B cell (primary cell): ENCODE data around the gene GNG7. TPM values are rescaled to one million over a fixed set of nuclear protein-coding genes. Genes with fewer than 3 reads are reported as not detected.

Experiments used
- ATAC-seq: fragments of 200-7000 bp; cut with Tn5 transposase; one replicate; pipeline ENCODE4 v1.10.0; 2021; ENCODE audit warnings: low read depth, mild to moderate bottlenecking, moderate number of reproducible peaks, moderate library complexity
- CTCF ChIA-PET: fragments of 350-600 bp; sonication (Branson Sonifier 250); formaldehyde crosslinking; loops from one replicate; lab custom pipeline; 2021; ENCODE audit warnings: antibody characterized with exemption, inconsistent platforms; lab: Charles Lee
- POLR2A ChIA-PET: fragments of 350-600 bp; sonication (Branson Sonifier 250); formaldehyde crosslinking; loops from one replicate; lab custom pipeline; 2021; ENCODE audit warnings: antibody characterized with exemption; lab: Charles Lee
- DNase-seq: peaks from one replicate; pipeline ENCODE4 v3.0.0; 2013
- H2AFZ ChIP-seq: 2 replicates; pipeline ENCODE4 v1.6.1; 2012; ENCODE audit warnings: mild to moderate bottlenecking, low read depth, low read length; ENCODE audit not compliant: insufficient read depth, poor library complexity, severe bottlenecking
- H3K27ac ChIP-seq, 2 donors: 1 replicate in 1 of 2; 2 replicates in 1 of 2; pipeline ENCODE4 v1.5.1; 2012 to 2013; ENCODE audit warnings: low read length in 2 of 2, mild to moderate bottlenecking in 2 of 2, moderate library complexity in 1 of 2
- H3K27me3 ChIP-seq, 4 experiments: fragments of 200-600 bp in 1 of 4; sonication (generic) in 1 of 4; replicated peaks in 1 of 4; 1 replicate in 2 of 4; 2 replicates in 2 of 4; pipeline versions ENCODE4 v1.6.1 to v1.7.0; 2013 to 2016; ENCODE audit warnings: low read length in 3 of 4, mild to moderate bottlenecking in 2 of 4, mixed read lengths in 1 of 4, moderate library complexity in 1 of 4; ENCODE audit not compliant: insufficient read depth in 4 of 4, control insufficient read depth in 3 of 4; ENCODE audit errors: control extremely low read depth in 1 of 4
- H3K36me3 ChIP-seq, 2 experiments: replicated peaks in 1 of 2; 1 replicate in 1 of 2; 2 replicates in 1 of 2; pipeline versions ENCODE4 v1.6.1 to v1.7.1; 2013; ENCODE audit warnings: low read length in 1 of 2; ENCODE audit not compliant: insufficient read depth in 2 of 2, control insufficient read depth in 1 of 2; ENCODE audit errors: control extremely low read depth in 1 of 2, extremely low read depth in 1 of 2
- H3K4me1 ChIP-seq, 2 donors: fragments of 200-600 bp in 1 of 2; sonication (generic) in 1 of 2; 1 replicate in 1 of 2; 2 replicates in 1 of 2; pipeline versions ENCODE4 v1.5.1 to v1.6.1; 2013 to 2017; ENCODE audit warnings: low read length in 2 of 2; ENCODE audit not compliant: control insufficient read depth in 2 of 2, insufficient read depth in 2 of 2
- H3K4me2 ChIP-seq: replicated peaks from 2 replicates; pipeline ENCODE3; 2012; ENCODE audit warnings: mild to moderate bottlenecking, low read depth, low read length; ENCODE audit not compliant: poor library complexity, severe bottlenecking
- H3K4me3 ChIP-seq, 5 experiments: fragments of 200-600 bp in 1 of 5; sonication (generic) in 1 of 5; 1 replicate in 3 of 5; 2 replicates in 2 of 5; pipeline versions ENCODE4 v1.5.1 to v1.7.0; 2011 to 2016; ENCODE audit warnings: low read length in 4 of 5, mild to moderate bottlenecking in 4 of 5, low read depth in 2 of 5, control low read depth in 1 of 5, moderate library complexity in 1 of 5; ENCODE audit not compliant: insufficient read depth in 1 of 5; ENCODE audit errors: control extremely low read depth in 1 of 5, extremely low read depth in 1 of 5
- H3K79me2 ChIP-seq: fragments of 200-600 bp; sonication (generic); one replicate; pipeline ENCODE4 v1.6.0; 2016; ENCODE audit warnings: low read length; ENCODE audit not compliant: control insufficient read depth, insufficient read depth
- H3K9ac ChIP-seq: fragments of 200-600 bp; sonication (generic); 2 replicates; pipeline ENCODE4 v1.6.1; 2017; ENCODE audit warnings: mild to moderate bottlenecking, low read length, moderate library complexity
- H3K9me3 ChIP-seq, 3 donors: one replicate each; pipeline versions ENCODE4 v1.6.1 to v1.7.1; 2013; ENCODE audit warnings: low read length in 2 of 3; ENCODE audit not compliant: control insufficient read depth in 2 of 3, insufficient read depth in 1 of 3; ENCODE audit errors: control extremely low read depth in 1 of 3
- H4K20me1 ChIP-seq: 2 replicates; pipeline ENCODE4 v1.6.0; 2012; ENCODE audit warnings: mild to moderate bottlenecking, low read length; ENCODE audit not compliant: insufficient read depth, control insufficient read depth, poor library complexity, severe bottlenecking
- H3K27ac Mint-ChIP-seq: one replicate; pipeline ENCODE4 v1.8.0; 2021; ENCODE audit warnings: mixed read lengths
- H3K27me3 Mint-ChIP-seq: one replicate; pipeline ENCODE4 v1.8.0; 2021; ENCODE audit warnings: mixed read lengths
- H3K4me1 Mint-ChIP-seq: one replicate; pipeline ENCODE4 v1.8.0; 2021; ENCODE audit warnings: mixed read lengths
- H3K4me3 Mint-ChIP-seq: one replicate; pipeline ENCODE4 v1.8.0; 2021; ENCODE audit warnings: mixed read lengths
- H3K9me3 Mint-ChIP-seq: one replicate; pipeline ENCODE4 v1.8.0; 2022; ENCODE audit warnings: mixed read lengths; ENCODE audit not compliant: insufficient read depth
- EZH2 ChIP-seq: IDR thresholded peaks from 2 replicates; pipeline ENCODE4 v1.6.1; 2012; ENCODE audit warnings: borderline replicate concordance, low read depth, mild to moderate bottlenecking, moderate library complexity, low read length; ENCODE audit not compliant: insufficient read depth, poor library complexity, severe bottlenecking
- WGBS: methylation state at CpG from one replicate; pipeline ENCODE4 v1.1.5; 2013; ENCODE audit warnings: missing lambda C conversion rate; ENCODE audit not compliant: insufficient coverage; 5-methylcytosine and 5-hydroxymethylcytosine counted together
- intact Hi-C: fragments of 100-400 bp; cut with micrococcal nuclease; formaldehyde crosslinking; loops from one replicate; pipeline ENCODE4 v1.10.0; 2022
- polyA plus RNA-seq: library from polyadenylated mRNA; depleted of rRNA; stranded (reverse); fragments of >200 nt; gene quantifications from 2 replicates; pipeline ENCODE4 v1.2.3, GENCODE V29; 2012
- total RNA-seq, 2 donors: library from RNA; stranded (reverse); fragments of 120-200 nt in 1 of 2; gene quantifications; 1 replicate in 1 of 2; 2 replicates in 1 of 2; pipeline versions ENCODE4 v1.2.3 to v1.2.4, GENCODE V29; 2013 to 2022
- TF ChIP-seq, protein P1 (sequence below): fragments of 200-600 bp; IDR thresholded peaks from one replicate; pipeline ENCODE4 v1.8.0; 2022; ENCODE audit warnings: antibody characterized with exemption, mild to moderate bottlenecking

Gene GNG7
- total and polyA plus RNA-seq, 2 donors (not counting 1 experiment from before 2014, with no cell fraction given) = 76.3 to 153 TPM

DNA sequence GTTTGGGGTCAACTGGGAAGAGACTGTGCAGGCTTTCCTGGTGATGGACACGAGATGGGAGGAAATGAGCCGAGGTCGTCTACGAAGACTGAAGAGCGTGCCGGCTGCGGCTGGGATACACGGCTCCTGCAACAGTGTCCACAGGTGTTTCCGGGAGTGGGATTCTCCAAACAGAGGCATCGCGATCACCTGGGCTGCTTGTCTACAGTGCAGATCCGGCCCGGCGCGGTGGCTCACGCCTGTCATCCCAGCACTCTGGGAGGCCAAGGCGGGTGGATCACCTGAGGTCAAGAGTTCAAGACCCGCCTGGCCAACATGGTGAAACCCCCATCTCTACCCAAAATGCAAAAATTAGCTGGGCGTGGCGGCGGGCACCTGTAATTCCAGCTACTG is 48.9 kb upstream of the GNG7 start:
- Mint-ChIP-seq H3K9me3 (no peaks in the 10 kb centered on the region), H3K4me1 (peaks cover 10% of the 10 kb centered on the region), H3K27ac (no peak overlapping the region), H3K4me3 (no peak overlapping the region), H3K27me3 (no peaks in the 10 kb centered on the region)
- CTCF ChIA-PET = interaction anchor here (3.1 to 4.8 kb wide), 2 partner anchors 103 kb away, joined by 39 to 156 read pairs; no protein-coding TSS in a partner anchor
- H3K79me2 ChIP-seq = peaks cover 12% of the 10 kb centered on the region
- H3K27ac ChIP-seq = no peak overlapping the region
- peaks cover 0 to 7% of the 10 kb centered on the region in 2 experiments for H3K36me3 ChIP-seq
- H3K27me3 ChIP-seq = no peaks in the 10 kb centered on the region
- TF ChIP-seq, protein P1, sequence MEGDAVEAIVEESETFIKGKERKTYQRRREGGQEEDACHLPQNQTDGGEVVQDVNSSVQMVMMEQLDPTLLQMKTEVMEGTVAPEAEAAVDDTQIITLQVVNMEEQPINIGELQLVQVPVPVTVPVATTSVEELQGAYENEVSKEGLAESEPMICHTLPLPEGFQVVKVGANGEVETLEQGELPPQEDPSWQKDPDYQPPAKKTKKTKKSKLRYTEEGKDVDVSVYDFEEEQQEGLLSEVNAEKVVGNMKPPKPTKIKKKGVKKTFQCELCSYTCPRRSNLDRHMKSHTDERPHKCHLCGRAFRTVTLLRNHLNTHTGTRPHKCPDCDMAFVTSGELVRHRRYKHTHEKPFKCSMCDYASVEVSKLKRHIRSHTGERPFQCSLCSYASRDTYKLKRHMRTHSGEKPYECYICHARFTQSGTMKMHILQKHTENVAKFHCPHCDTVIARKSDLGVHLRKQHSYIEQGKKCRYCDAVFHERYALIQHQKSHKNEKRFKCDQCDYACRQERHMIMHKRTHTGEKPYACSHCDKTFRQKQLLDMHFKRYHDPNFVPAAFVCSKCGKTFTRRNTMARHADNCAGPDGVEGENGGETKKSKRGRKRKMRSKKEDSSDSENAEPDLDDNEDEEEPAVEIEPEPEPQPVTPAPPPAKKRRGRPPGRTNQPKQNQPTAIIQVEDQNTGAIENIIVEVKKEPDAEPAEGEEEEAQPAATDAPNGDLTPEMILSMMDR = no peak
- no peak for TF ChIP-seq EZH2
- intact Hi-C loops = no loop called here
- H3K4me3 ChIP-seq = no peak overlapping the region
- no peaks in the 10 kb centered on the region for H4K20me1 ChIP-seq
- no peak overlapping the region for H3K4me2 ChIP-seq
- WGBS = 95% methylated on average over 20 of the region's 21 CpGs
- no peak overlapping the region for H3K9ac ChIP-seq
- ATAC-seq (no peak), DNase-seq (no peak)
- H3K9me3 ChIP-seq = no peaks in the 10 kb centered on the region
- POLR2A ChIA-PET = interaction anchor here (0.7 kb wide), 1 partner anchor 90 kb away, joined by 15 read pairs; no protein-coding TSS in a partner anchor
- H2AFZ ChIP-seq = no peak overlapping the region
- H3K4me1 ChIP-seq = peaks cover 8 to 18% of the 10 kb centered on the region in 2 donors

DNA sequence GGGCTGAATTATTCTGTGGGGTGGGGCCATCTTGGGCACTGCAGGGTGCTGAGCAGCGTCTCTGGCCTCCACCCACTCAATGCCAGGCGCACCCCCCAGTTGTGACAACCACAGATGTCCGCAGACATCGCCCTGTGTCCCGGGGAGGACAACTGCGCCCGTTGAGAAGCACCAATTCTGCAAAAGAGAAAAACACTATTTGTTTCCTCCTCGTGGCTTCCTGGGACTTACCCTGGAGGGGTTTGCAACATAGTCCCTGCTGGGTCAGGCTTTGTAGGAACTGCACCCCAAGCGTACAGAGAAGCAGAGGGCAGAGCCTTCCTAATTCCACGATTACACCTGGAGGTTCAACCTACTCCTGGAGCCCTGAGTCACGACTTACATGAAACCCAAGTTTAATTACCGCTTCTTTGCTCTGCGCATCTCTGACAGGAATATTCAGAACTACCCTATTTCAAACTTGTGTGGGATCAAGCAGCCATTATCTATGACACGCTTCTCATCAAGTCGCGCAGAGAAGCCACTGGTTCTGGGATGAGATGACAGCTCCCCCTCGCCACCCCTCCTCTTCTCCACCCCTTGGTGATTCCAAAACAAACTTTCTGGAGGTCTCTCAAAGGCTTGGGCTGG is 48.4 kb upstream of the GNG7 start:
- ATAC-seq = no peak
- H3K79me2 ChIP-seq = peaks cover 12% of the 10 kb centered on the region

More for the DNA sequence above, 48.4 kb upstream of the GNG7 start:
- Histone ChIP-seq H3K9me3 (no peaks in the 10 kb centered on the region), H3K9ac (no peak overlapping the region), H3K36me3 (peaks cover 0 to 6% of the 10 kb centered on the region in 2 experiments), H4K20me1 (no peaks in the 10 kb centered on the region), H3K4me3 (no peak overlapping the region), H3K27me3 (no peaks in the 10 kb centered on the region), H3K4me2 (no peak overlapping the region), H3K27ac (no peak overlapping the region), H3K4me1 (peaks cover 8 to 18% of the 10 kb centered on the region in 2 donors), H2AFZ (no peak overlapping the region)
- TF ChIP-seq EZH2 = no peak
- TF ChIP-seq, protein P1 = no peak
- DNase-seq = no peak
- intact Hi-C loops = no loop called here
- H3K9me3 Mint-ChIP-seq = no peaks in the 10 kb centered on the region
- no peak overlapping the region for H3K4me3 Mint-ChIP-seq
- ChIA-PET POLR2A (no interaction called here), CTCF (interaction anchor here (0.6 to 3.1 kb wide), 9 partner anchors 24 to 117 kb away, joined by 3 to 156 read pairs (median 16); partner anchors contain the start of genes GNG7 and SGTA)
- 66% methylated on average over 13 of the region's 17 CpGs for WGBS
- H3K4me1 Mint-ChIP-seq = peaks cover 10% of the 10 kb centered on the region
- no peak overlapping the region for H3K27ac Mint-ChIP-seq
- no peaks in the 10 kb centered on the region for H3K27me3 Mint-ChIP-seq
